ENCODE results near the gene SPNS2.

SPNS2 gene

GRCh38 chr17:4584917-4585637 is 86.4 kb downstream of the SPNS2 start:
- no peaks in the 10 kb centered on the region for H3K36me3 ChIP-seq (ENCODE audit: low read depth)
- H3K4me1 ChIP-seq (ENCODE audit: insufficient read depth, poor library complexity, severe bottlenecking): no peaks in the 10 kb centered on the region
- H3K4me3 ChIP-seq (ENCODE audit: severe bottlenecking): no peak overlapping the region
- no peak overlapping the region for H3K27ac ChIP-seq (ENCODE audit: poor library complexity, severe bottlenecking)
- DNase-seq (ENCODE audit: low spot score) (no peak), ATAC-seq (ENCODE audit: low read depth) (no peak)
- H3K9me3 ChIP-seq (ENCODE audit: severe bottlenecking): no peaks in the 10 kb centered on the region
- peaks cover 51% of the 10 kb centered on the region for H3K27me3 ChIP-seq (ENCODE audit: insufficient read depth, poor library complexity, severe bottlenecking)
- no peak for TF ChIP-seq CTCF (IDR thresholded peaks at IDR 0.05; ENCODE audit: poor library complexity, severe bottlenecking)

GRCh38 chr17:4585638-4585994 is 86.9 kb downstream of the SPNS2 start:
- ATAC-seq (ENCODE audit: low read depth) (no peak), DNase-seq (ENCODE audit: low spot score) (no peak)
- Histone ChIP-seq H3K4me1 (ENCODE audit: insufficient read depth, poor library complexity, severe bottlenecking) (no peaks in the 10 kb centered on the region), H3K36me3 (ENCODE audit: low read depth) (no peaks in the 10 kb centered on the region), H3K9me3 (ENCODE audit: severe bottlenecking) (no peaks in the 10 kb centered on the region), H3K27ac (ENCODE audit: poor library complexity, severe bottlenecking) (no peak overlapping the region), H3K4me3 (ENCODE audit: severe bottlenecking) (no peak overlapping the region), H3K27me3 (ENCODE audit: insufficient read depth, poor library complexity, severe bottlenecking) (peaks cover 51% of the 10 kb centered on the region)
- no peak for TF ChIP-seq CTCF (IDR thresholded peaks at IDR 0.05; ENCODE audit: poor library complexity, severe bottlenecking)

GRCh38 chr17:4586043-4586442 is 87.4 kb downstream of the SPNS2 start:
- Histone ChIP-seq H3K36me3 (ENCODE audit: low read depth) (no peaks in the 10 kb centered on the region), H3K9me3 (ENCODE audit: severe bottlenecking) (no peaks in the 10 kb centered on the region), H3K4me3 (ENCODE audit: severe bottlenecking) (no peak overlapping the region), H3K27me3 (ENCODE audit: insufficient read depth, poor library complexity, severe bottlenecking) (peaks cover 52% of the 10 kb centered on the region), H3K27ac (ENCODE audit: poor library complexity, severe bottlenecking) (no peak overlapping the region), H3K4me1 (ENCODE audit: insufficient read depth, poor library complexity, severe bottlenecking) (no peaks in the 10 kb centered on the region)
- no peak for TF ChIP-seq CTCF (IDR thresholded peaks at IDR 0.05; ENCODE audit: poor library complexity, severe bottlenecking)
- ATAC-seq (ENCODE audit: low read depth): no peak
- no peak for DNase-seq (ENCODE audit: low spot score)

GRCh38 chr17:4587195-4587594 is 88.5 kb downstream of the SPNS2 start:
- Histone ChIP-seq H3K4me3 (ENCODE audit: severe bottlenecking) (no peak overlapping the region), H3K9me3 (ENCODE audit: severe bottlenecking) (no peaks in the 10 kb centered on the region), H3K36me3 (ENCODE audit: low read depth) (no peaks in the 10 kb centered on the region), H3K4me1 (ENCODE audit: insufficient read depth, poor library complexity, severe bottlenecking) (no peaks in the 10 kb centered on the region), H3K27me3 (ENCODE audit: insufficient read depth, poor library complexity, severe bottlenecking) (peaks cover 51% of the 10 kb centered on the region), H3K27ac (ENCODE audit: poor library complexity, severe bottlenecking) (no peak overlapping the region)
- DNase-seq (ENCODE audit: low spot score) (no peak), ATAC-seq (ENCODE audit: low read depth) (no peak)
- TF ChIP-seq CTCF (IDR thresholded peaks at IDR 0.05; ENCODE audit: poor library complexity, severe bottlenecking): no peak

GRCh38 chr17:4587803-4588202 is 89.1 kb downstream of the SPNS2 start:
- DNase-seq (ENCODE audit: low spot score) (no peak), ATAC-seq (ENCODE audit: low read depth) (no peak)
- Histone ChIP-seq H3K4me1 (ENCODE audit: insufficient read depth, poor library complexity, severe bottlenecking) (no peaks in the 10 kb centered on the region), H3K4me3 (ENCODE audit: severe bottlenecking) (no peak overlapping the region), H3K9me3 (ENCODE audit: severe bottlenecking) (no peaks in the 10 kb centered on the region), H3K36me3 (ENCODE audit: low read depth) (no peaks in the 10 kb centered on the region), H3K27ac (ENCODE audit: poor library complexity, severe bottlenecking) (no peak overlapping the region), H3K27me3 (ENCODE audit: insufficient read depth, poor library complexity, severe bottlenecking) (peaks cover 45% of the 10 kb centered on the region)
- no peak for TF ChIP-seq CTCF (IDR thresholded peaks at IDR 0.05; ENCODE audit: poor library complexity, severe bottlenecking)
